Aorta (tissue), 5 donors: ENCODE results near the gene RER1. TPM values are rescaled to one million over a fixed set of nuclear protein-coding genes. Genes with fewer than 3 reads are reported as not detected.

Experiments used
- ATAC-seq: fragments of 200-7000 bp; cut with Tn5 transposase; one replicate; pipeline ENCODE4 v1.9.1; 2022; ENCODE audit warnings: moderate library complexity; ENCODE audit not compliant: low FRiP score
- DNase-seq, 2 donors: peaks; one replicate each; pipeline ENCODE4 v3.0.0-alpha.2; 2020
- H3K27ac ChIP-seq, 2 donors: one replicate each; pipeline ENCODE4 v1.5.1; 2013; ENCODE audit warnings: low read length in 2 of 2, mild to moderate bottlenecking in 2 of 2, moderate library complexity in 2 of 2, control low read depth in 1 of 2, inconsistent platforms in 1 of 2, low read depth in 1 of 2
- H3K27me3 ChIP-seq, 2 donors: one replicate each; pipeline ENCODE4 v1.6.1; 2013; ENCODE audit warnings: control low read depth in 1 of 2, low read length in 1 of 2, mild to moderate bottlenecking in 1 of 2, moderate library complexity in 1 of 2; ENCODE audit not compliant: insufficient read depth in 2 of 2, control insufficient read depth in 1 of 2
- H3K36me3 ChIP-seq, 2 donors: one replicate each; pipeline ENCODE4 v1.6.1; 2013; ENCODE audit warnings: control low read depth in 1 of 2, low read length in 1 of 2, mild to moderate bottlenecking in 1 of 2; ENCODE audit not compliant: insufficient read depth in 2 of 2, control insufficient read depth in 1 of 2
- H3K4me1 ChIP-seq, 2 donors: one replicate each; pipeline ENCODE4 v1.6.1; 2013; ENCODE audit warnings: low read length in 2 of 2, control low read depth in 1 of 2, mild to moderate bottlenecking in 1 of 2, moderate library complexity in 1 of 2; ENCODE audit not compliant: insufficient read depth in 2 of 2, control insufficient read depth in 1 of 2
- H3K4me3 ChIP-seq, 2 donors: one replicate each; pipeline ENCODE4 v1.5.1; 2013; ENCODE audit warnings: low read length in 2 of 2, control low read depth in 1 of 2, mild to moderate bottlenecking in 1 of 2
- H3K9me3 ChIP-seq: one replicate; pipeline ENCODE4 v1.6.1; 2013; ENCODE audit warnings: mild to moderate bottlenecking, low read length; ENCODE audit not compliant: control insufficient read depth
- WGBS, 2 donors: extraction: QIAGEN DNeasy Blood & Tissue Kit; methylation state at CpG; one replicate each; pipeline ENCODE4 v1.1.7; 2013; 5-methylcytosine and 5-hydroxymethylcytosine counted together
- intact Hi-C, 2 donors: fragments of 100-400 bp; cut with DNase I; formaldehyde crosslinking; loops; one replicate each; pipeline versions ENCODE4 v1.14.2 to v1.15.0; 2022
- polyA plus RNA-seq, 2 donors: library from polyadenylated mRNA; stranded (reverse); fragments of 200-250 nt; gene quantifications; one replicate each; pipeline ENCODE4 v1.2.3, GENCODE V29; 2013
- total RNA-seq, 2 donors: library from RNA; stranded (reverse); fragmentation: NEBNext Ultra II Directional; extraction: Animal tissue kit (Norgen Biotek cat#: 25700); gene quantifications; one replicate each; pipeline ENCODE4 v1.2.1, GENCODE V29; 2021
- donor health status: healthy with polysubstance abuse.
- donor health status: Bipolar disorder and iron deficiency.
- donor health status: DM: no; HTN: no; CAD: no.
- donor health status: DM: no; HTN: no; CAD: no.
- donor health status: DM: yes; HTN: yes; CAD: no.

RER1 gene
- total and polyA plus RNA-seq, 4 donors, result 41.1 to 99.8 (median 83.4) TPM

DNA sequence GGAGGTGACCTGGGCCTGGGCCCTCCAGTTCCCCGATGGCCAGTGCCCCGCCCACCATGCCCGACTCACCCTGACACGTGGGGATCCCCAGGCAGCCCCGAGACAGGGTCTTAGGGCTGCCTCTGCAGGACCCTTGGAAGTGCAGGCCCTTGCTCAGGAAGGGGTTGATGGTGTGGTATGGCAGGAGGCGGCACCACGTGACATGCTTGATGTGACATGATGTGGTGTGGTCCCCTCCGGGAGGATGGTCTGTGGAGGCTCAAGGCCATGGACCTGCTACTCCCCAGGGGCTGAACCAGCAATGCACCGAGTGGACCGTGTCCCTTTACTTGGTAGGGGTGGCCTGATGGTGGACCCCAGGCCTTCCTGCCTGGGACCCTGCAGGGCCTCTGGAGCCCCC, 62.6 kb downstream of the RER1 start:
- no peaks in the 10 kb centered on the region for H3K27me3 ChIP-seq
- H3K36me3 ChIP-seq, result no peaks in the 10 kb centered on the region
- DNase-seq, result no peak
- WGBS, 2 donors, result 82 to 90% methylated on average over 10 of the region's 10 CpGs
- H3K4me3 ChIP-seq, result no peak overlapping the region
- no peak for ATAC-seq
- intact Hi-C loops, result no loop called here
- no peaks in the 10 kb centered on the region for H3K9me3 ChIP-seq
- H3K4me1 ChIP-seq, result no peaks in the 10 kb centered on the region
- no peak overlapping the region for H3K27ac ChIP-seq

Other genes starting within 250 kb of the RER1 start
- 10 to 100 TPM; 49.0 to 59.9 TPM for gene FAAP20, start 197.1 kb upstream of the RER1 start, total RNA-seq
- gene FAAP20, start 197.1 kb upstream of the RER1 start, polyA plus RNA-seq, result 100 to 1,000 TPM in 1 of 2 donors, 10 to 100 TPM in 1; 61.2 to 124 TPM
- gene SKI, start 163.5 kb upstream of the RER1 start, total RNA-seq, result 100 to 1,000 TPM; 114 to 129 TPM
- gene SKI, start 163.5 kb upstream of the RER1 start, polyA plus RNA-seq, result 10 to 100 TPM; 20.7 to 34.7 TPM
- 10 to 100 TPM in 1 of 2 donors, 1 to 10 TPM in 1; 4.7 to 12.0 TPM for gene MORN1, start 287 bp upstream of the RER1 start, total RNA-seq
- 1 to 10 TPM in 1 of 2 donors, under 1 TPM in 1; 0.50 to 9.0 TPM for gene MORN1, start 287 bp upstream of the RER1 start, polyA plus RNA-seq
- 10 to 100 TPM in 1 of 2 donors, 1 to 10 TPM in 1; 9.8 to 13.1 TPM for gene PEX10, start 20.7 kb downstream of the RER1 start, total RNA-seq
- 10 to 100 TPM in 1 of 2 donors, 1 to 10 TPM in 1; 4.0 to 15.3 TPM for gene PEX10, start 20.7 kb downstream of the RER1 start, polyA plus RNA-seq
- 1 to 10 TPM in 1 of 2 donors, under 1 TPM in 1; 0.71 to 1.6 TPM for gene PLCH2, start 84.4 kb downstream of the RER1 start, total RNA-seq
- gene PLCH2, start 84.4 kb downstream of the RER1 start, polyA plus RNA-seq, result not detected
- gene PANK4, start 134.8 kb downstream of the RER1 start, total RNA-seq, result 10 to 100 TPM; 19.6 to 28.2 TPM
- 10 to 100 TPM in 1 of 2 donors, 1 to 10 TPM in 1; 5.5 to 22.2 TPM for gene PANK4, start 134.8 kb downstream of the RER1 start, polyA plus RNA-seq
- gene HES5, start 138.4 kb downstream of the RER1 start, total RNA-seq, result 1 to 10 TPM in 1 of 2 donors, under 1 TPM in 1; 0.36 to 2.1 TPM
- not detected for gene HES5, start 138.4 kb downstream of the RER1 start, polyA plus RNA-seq
- gene TNFRSF14, start 164.5 kb downstream of the RER1 start, total RNA-seq, result 10 to 100 TPM; 33.9 to 89.1 TPM
- gene TNFRSF14, start 164.5 kb downstream of the RER1 start, polyA plus RNA-seq, result 100 to 1,000 TPM in 1 of 2 donors, 10 to 100 TPM in 1; 55.7 to 137 TPM
- gene PRXL2B, start 194.9 kb downstream of the RER1 start, total RNA-seq, result 10 to 100 TPM in 1 of 2 donors, 1 to 10 TPM in 1; 7.1 to 15.1 TPM
- gene PRXL2B, start 194.9 kb downstream of the RER1 start, polyA plus RNA-seq, result 1 to 10 TPM; 6.4 to 7.8 TPM
- gene MMEL1, start 241.2 kb downstream of the RER1 start, total RNA-seq, result 1 to 10 TPM in 1 of 2 donors, under 1 TPM in 1; 0.94 to 2.4 TPM
- gene MMEL1, start 241.2 kb downstream of the RER1 start, polyA plus RNA-seq, result 1 to 10 TPM in 1 of 2 donors, under 1 TPM in 1; 0.63 to 1.8 TPM